ENCODE results near the gene CRY2. TPM values are rescaled to one million over a fixed set of nuclear protein-coding genes. Genes with fewer than 3 reads are reported as not detected.

CRY2 gene
- total RNA-seq, 2 experiments from 2014 or later, result 22.5 to 23.3 TPM

DNA sequence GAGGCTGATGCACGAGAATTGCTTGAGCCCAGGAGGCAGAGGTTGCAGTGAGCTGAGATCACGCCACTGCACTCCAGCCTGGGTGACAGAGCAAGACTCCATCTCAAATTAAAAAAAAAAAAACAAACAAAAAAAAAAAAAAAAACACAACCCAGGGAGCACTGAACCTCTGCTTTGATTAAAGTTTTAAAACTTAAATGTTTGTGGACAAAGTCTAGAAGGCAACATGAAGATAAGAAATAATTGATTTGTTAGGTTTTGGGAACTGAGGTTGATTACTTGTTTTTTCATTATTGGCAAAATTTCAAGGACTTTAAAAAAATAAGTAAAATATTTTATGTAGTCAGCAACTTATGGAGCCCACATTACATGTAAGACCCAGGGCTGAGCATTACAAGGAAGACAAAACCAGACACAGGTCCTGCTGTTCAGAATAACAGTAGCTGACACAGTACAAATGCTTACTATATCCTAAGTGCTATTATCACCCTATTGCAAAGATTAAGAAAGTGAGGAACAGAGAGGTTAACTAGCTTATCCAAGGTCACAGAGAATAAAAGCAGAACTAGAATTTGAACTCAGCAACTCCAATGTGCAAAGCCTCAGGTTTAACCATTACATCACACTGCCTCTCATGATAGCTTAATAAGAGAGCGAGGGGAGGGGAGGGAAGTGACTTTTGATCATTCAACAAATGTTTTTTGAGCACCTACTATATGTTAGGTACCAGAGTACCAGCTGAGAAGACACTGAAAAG is 2.3 kb upstream of the CRY2 start:
- Mint-ChIP-seq H3K36me3 (no peaks in the 10 kb centered on the region), H3K9me3 (ENCODE audit: low read depth) (no peaks in the 10 kb centered on the region), H3K27ac (no peak overlapping the region), H3K4me1 (peaks cover 41% of the 10 kb centered on the region), H3K27me3 (peaks cover 21% of the 10 kb centered on the region), H3K4me3 (no peak overlapping the region)
- ATAC-seq, result no peak
- CTCF ChIA-PET, result interaction anchor here (1.0 to 5.0 kb wide), 5 partner anchors 8 to 161 kb away, joined by 3 to 44 read pairs (median 4); partner anchors contain the start of gene PEX16
- no peak for DNase-seq

DNA sequence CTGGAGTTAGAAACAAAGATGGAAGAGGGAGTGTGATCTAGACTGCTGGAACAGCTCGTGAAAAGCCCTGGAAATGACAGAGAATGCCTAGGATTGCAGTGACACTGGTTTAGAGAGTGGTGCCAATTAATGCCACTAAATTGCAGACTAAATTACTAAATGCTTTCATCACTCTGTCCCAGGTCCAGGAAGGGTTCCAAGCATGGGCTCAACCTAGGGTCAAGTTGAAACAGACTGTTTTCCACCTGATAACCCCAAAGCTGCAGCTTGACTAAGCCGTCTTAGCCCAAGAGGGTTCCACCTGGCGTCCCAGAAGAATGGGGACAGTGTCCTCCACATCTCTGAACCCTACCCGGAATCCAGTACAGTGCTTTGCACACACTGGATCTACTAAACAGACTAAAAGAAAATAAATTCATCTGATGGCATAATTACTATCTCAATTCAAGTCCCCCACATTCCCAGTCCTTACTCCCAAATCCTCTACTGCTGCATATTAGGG is 1.1 kb upstream of the CRY2 start:
- H3K4me1 Mint-ChIP-seq, result peaks cover 48% of the 10 kb centered on the region
- DNase-seq (no peak), ATAC-seq (no peak)
- H3K9me3 Mint-ChIP-seq (ENCODE audit: low read depth), result no peaks in the 10 kb centered on the region
- H3K36me3 Mint-ChIP-seq, result no peaks in the 10 kb centered on the region
- no peak overlapping the region for H3K27ac Mint-ChIP-seq
- H3K4me3 Mint-ChIP-seq, result peak overlapping the region; percentile 76
- CTCF ChIA-PET, result interaction anchor here (0.9 to 3.6 kb wide), 8 partner anchors 9 to 160 kb away, joined by 3 to 17 read pairs (median 4); partner anchors contain the start of gene PEX16
- H3K27me3 Mint-ChIP-seq, result peaks cover 19% of the 10 kb centered on the region

DNA sequence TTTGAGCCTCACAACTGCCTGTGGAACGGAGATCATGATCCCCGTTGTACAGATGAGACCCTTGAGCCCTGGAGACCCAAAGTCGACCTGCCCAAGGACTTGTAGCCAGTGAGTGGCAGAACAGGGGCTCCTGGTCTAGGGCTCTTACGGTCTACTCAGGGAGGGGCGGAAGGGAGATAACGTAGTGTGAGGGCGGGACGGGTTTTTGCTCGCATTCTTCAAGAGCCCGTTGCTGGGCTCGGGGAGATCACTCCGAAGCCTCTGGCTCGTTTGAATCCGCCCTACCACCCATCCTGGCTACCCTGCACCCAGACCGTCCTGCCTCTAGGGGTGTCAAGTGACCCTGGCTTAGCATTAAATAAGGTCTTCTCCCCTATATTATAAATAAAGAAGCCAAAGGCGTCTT is 639 bp downstream of the CRY2 start:
- peak overlapping the region; percentile 76 for H3K4me3 Mint-ChIP-seq
- no peaks in the 10 kb centered on the region for H3K9me3 Mint-ChIP-seq (ENCODE audit: low read depth)
- CTCF ChIA-PET, result interaction anchor here (3.6 kb wide), 1 partner anchor 158 kb away, joined by 17 read pairs; no protein-coding TSS in a partner anchor
- peak overlapping the region; percentile 74 for H3K27ac Mint-ChIP-seq
- ATAC-seq (peak; percentile 35), DNase-seq (peak; percentile 71)
- H3K36me3 Mint-ChIP-seq, result no peaks in the 10 kb centered on the region
- H3K4me1 Mint-ChIP-seq, result peaks cover 43% of the 10 kb centered on the region
- H3K27me3 Mint-ChIP-seq, result peaks cover 13% of the 10 kb centered on the region

DNA sequence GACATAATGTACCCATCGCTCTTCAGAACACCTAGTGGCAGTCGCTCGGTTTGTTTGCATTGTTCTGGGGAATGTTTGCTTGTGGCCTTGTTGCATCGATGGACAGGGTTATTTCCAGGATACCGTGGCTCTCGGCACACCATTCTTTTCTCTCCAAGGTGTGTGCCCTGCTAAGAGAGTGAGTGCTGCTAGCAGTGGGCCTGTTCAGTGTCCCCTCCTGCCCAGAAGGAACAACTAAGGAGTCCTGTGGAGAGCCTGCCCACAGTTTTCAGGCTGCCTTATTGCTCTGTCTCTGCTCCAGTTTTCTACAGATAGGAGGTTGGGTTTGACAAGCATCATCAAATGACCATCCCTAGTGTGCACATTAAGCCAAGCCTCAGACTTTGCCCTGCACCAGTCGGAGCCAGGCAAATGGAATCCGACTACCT is 1.4 kb downstream of the CRY2 start:
- Mint-ChIP-seq H3K4me1 (peaks cover 36% of the 10 kb centered on the region), H3K4me3 (peak overlapping the region; percentile 76), H3K27me3 (peaks cover 10% of the 10 kb centered on the region), H3K9me3 (ENCODE audit: low read depth) (no peaks in the 10 kb centered on the region), H3K27ac (no peak overlapping the region), H3K36me3 (no peaks in the 10 kb centered on the region)
- CTCF ChIA-PET, result no interaction called here
- ATAC-seq (no peak), DNase-seq (no peak)

DNA sequence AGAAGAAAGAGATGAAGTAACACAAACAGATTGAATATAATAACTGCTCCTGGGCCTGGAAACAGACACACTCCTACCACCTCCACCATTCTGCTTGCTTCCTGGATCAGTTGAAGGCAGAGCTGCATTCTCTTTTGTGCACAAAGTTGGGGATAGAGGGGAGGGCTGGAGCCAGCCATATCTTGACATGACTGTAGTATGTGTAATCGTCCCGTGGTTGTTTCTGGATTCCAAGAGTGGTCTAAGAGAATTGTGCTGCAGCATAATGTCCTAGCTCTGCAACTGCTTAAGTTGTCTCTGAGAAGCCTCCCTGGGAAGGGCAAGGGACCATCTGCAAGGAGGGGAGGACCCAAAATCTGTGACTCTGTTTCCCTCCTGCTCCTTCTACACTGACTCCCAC is 3.2 kb downstream of the CRY2 start:
- CTCF ChIA-PET, result interaction anchor here (1.0 kb wide), 1 partner anchor 16 kb away, joined by 3 read pairs; no protein-coding TSS in a partner anchor
- Mint-ChIP-seq H3K36me3 (no peaks in the 10 kb centered on the region), H3K27ac (no peak overlapping the region), H3K9me3 (ENCODE audit: low read depth) (no peaks in the 10 kb centered on the region), H3K4me1 (peaks cover 32% of the 10 kb centered on the region), H3K27me3 (peaks cover 5% of the 10 kb centered on the region), H3K4me3 (no peak overlapping the region)
- ATAC-seq (no peak), DNase-seq (no peak)

DNA sequence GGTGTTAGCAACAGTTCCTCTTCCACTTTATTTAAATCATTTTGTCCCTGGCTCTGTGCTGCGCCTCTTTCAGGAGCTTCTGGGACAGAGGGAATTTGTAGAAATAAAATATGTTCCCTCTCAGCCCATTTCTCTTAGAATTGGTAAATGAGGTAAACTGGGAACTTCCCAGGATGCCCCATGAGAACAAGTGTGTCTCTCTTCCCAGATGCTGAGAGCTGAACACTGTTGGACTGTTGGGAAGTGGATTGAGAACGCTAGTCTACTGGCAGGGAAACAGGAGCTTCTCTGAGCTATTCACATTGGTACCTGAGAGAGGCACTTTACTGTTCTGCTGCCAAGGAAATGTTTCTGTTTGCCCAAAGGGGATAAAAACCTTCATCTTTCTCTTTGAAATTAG is 4.0 kb downstream of the CRY2 start:
- DNase-seq (no peak), ATAC-seq (no peak)
- Mint-ChIP-seq H3K4me3 (no peak overlapping the region), H3K9me3 (ENCODE audit: low read depth) (no peaks in the 10 kb centered on the region), H3K36me3 (no peaks in the 10 kb centered on the region), H3K4me1 (peaks cover 29% of the 10 kb centered on the region), H3K27ac (no peak overlapping the region), H3K27me3 (no peaks in the 10 kb centered on the region)
- CTCF ChIA-PET, result no interaction called here

DNA sequence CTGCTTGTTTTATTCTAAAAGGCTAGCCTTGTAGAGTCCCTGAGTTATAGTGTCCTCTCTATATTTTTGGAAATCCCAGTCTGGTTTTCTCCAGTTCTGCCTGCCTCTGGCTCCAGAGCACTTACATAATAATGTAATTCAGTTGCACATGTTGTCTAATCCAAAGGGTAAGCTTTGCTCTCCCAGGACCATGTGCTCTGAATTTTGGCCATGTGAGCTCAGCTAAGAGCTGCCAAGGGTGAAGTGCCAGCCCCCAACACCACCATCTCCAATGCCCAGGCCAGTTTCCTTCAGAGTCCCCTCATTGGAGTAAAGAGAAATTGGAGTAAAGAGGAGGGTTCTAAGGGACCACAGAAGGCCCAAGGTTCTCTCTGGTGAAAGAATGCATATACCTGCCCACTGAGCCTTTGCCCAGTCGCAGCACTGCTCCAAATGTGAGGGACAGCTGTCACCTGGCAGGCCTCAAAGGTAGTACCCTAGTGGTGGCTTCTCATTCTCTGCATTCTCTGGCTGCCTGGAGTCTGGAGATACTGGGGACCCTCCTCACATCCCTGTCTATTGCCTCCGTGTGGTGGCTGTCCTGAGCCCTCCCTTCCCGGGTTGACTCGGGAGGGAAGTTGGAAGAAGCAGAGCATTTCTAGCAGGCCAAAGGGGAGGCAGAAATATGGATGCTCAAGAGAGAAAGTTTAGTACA is 4.9 kb downstream of the CRY2 start:
- H3K9me3 Mint-ChIP-seq (ENCODE audit: low read depth), result no peaks in the 10 kb centered on the region
- H3K27me3 Mint-ChIP-seq, result no peaks in the 10 kb centered on the region
- no peak overlapping the region for H3K27ac Mint-ChIP-seq
- peaks cover 20% of the 10 kb centered on the region for H3K4me1 Mint-ChIP-seq
- H3K36me3 Mint-ChIP-seq, result peaks cover under 1% of the 10 kb centered on the region
- CTCF ChIA-PET, result no interaction called here
- no peak overlapping the region for H3K4me3 Mint-ChIP-seq
- no peak for DNase-seq
- no peak for ATAC-seq

DNA sequence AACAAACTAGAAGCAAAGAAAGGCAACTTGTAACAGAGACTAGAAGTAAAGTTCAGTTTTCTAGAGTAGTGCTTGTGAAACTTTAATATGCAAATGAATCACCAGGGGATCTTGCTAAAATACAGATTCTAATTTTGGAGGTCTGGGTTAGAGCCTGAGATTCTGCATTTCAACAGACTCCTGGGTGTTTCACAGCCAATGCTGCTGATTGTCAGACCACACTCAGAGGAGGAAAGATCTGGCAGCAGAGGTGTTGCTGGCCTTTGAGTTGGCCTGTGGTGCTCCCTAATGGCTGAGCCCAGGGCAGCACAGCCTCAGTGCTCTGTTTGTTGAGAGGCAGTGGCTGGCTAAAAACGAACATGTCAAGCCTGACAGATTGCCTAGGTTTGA is 5.4 kb downstream of the CRY2 start:
- Mint-ChIP-seq H3K36me3 (peaks cover 3% of the 10 kb centered on the region), H3K4me3 (no peak overlapping the region), H3K4me1 (peaks cover 20% of the 10 kb centered on the region), H3K27ac (no peak overlapping the region), H3K9me3 (ENCODE audit: low read depth) (no peaks in the 10 kb centered on the region), H3K27me3 (no peaks in the 10 kb centered on the region)
- CTCF ChIA-PET, result no interaction called here
- ATAC-seq, result no peak
- DNase-seq, result no peak

DNA sequence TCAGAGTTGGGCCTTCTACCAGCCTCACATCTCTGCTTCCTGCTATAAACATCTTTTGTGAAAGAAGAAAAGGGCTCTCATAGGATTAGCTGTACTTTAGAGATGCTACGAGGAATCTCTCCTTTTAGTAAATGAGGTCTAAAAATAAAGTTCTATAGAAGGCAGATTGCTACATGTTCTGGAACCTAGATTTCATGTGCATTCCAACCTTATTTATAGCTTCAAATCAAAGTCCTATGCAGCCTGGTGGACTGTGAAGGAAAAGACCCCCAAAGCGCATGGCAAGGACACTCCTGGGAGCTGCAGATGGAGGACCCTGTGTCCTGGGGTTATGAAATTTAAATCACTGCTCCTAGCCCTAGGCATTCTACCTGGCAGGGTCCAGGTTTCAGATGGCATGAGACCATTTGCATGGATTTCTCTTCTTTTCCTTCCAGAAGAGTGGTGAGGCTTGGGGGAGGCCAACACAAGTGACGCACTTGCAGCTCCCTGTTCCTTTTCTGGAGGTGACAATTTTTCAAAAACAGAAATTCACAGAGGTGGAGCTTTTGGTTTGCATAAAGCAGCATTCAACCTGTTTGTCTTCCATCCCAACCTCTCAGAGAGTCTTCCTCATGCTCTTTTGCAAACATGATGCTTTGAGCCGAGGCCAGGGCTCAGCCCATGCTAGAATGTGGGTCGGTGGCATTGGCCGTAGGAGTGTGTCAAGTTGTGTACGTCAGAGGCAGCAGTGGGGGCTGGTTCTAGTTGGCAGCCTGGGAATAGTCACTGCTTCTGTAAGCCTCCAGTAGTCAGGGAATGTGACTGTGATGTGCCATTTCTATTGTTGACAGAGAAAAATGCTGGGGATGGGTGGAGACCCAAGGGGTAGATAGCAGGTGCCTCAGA is 6.3 kb downstream of the CRY2 start:
- CTCF ChIA-PET, result no interaction called here
- Mint-ChIP-seq H3K9me3 (ENCODE audit: low read depth) (no peaks in the 10 kb centered on the region), H3K36me3 (peaks cover 3% of the 10 kb centered on the region)

DNA sequence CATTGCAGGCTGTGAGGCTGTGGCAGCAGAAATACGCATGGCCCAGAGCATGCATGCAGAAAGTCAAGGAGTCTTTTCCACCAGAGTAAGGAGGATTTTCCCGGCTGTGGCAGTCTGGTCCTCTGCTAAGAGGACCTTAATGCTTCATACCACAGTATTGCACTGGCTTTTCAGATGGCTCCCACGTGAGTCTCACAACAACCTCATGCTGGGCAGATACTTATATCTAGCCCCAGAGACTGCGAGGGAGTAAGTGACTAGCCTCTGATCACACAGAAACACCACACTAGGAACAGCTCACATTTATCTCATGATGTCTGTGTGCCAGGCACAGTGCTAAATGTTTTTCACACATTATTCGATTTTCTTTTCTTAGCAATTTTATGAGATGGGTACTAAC is 8.0 kb downstream of the CRY2 start:
- CTCF ChIA-PET, result interaction anchor here (1.9 kb wide), 1 partner anchor 13 kb away, joined by 4 read pairs; no protein-coding TSS in a partner anchor
- no peak overlapping the region for H3K27ac Mint-ChIP-seq
- no peak for DNase-seq
- no peaks in the 10 kb centered on the region for H3K9me3 Mint-ChIP-seq (ENCODE audit: low read depth)
- peaks cover 4% of the 10 kb centered on the region for H3K4me1 Mint-ChIP-seq
- no peak for ATAC-seq
- H3K36me3 Mint-ChIP-seq, result peaks cover 3% of the 10 kb centered on the region
- no peak overlapping the region for H3K4me3 Mint-ChIP-seq
- H3K27me3 Mint-ChIP-seq, result no peaks in the 10 kb centered on the region

More for the DNA sequence above, 6.3 kb downstream of the CRY2 start:
- H3K27ac Mint-ChIP-seq, result no peak overlapping the region
- no peaks in the 10 kb centered on the region for H3K27me3 Mint-ChIP-seq
- DNase-seq (no peak), ATAC-seq (no peak)
- peaks cover 16% of the 10 kb centered on the region for H3K4me1 Mint-ChIP-seq
- H3K4me3 Mint-ChIP-seq, result no peak overlapping the region

DNA sequence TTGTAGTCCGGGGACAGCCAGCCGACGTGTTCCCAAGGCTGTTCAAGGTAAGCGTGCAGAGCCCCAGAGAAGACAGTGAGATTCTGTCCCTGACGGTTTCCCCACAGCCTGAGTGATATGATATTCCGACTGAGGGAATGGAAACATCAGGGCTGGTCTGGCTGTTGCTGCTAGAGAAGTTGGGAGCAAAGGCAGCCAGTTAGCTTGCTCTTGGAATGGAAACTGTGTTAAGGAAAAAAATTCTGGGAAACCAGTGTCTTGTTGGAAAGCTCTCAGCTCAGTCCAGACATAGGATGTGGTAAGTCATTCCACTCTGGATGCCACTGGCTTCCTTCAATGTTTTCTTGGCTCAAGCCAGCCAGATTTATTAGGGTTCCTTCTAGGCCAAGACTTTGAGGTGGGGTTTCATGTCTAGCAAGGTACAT is 8.8 kb downstream of the CRY2 start:
- Mint-ChIP-seq H3K4me3 (no peak overlapping the region), H3K4me1 (no peaks in the 10 kb centered on the region), H3K27ac (no peak overlapping the region), H3K36me3 (peaks cover 5% of the 10 kb centered on the region), H3K9me3 (ENCODE audit: low read depth) (no peaks in the 10 kb centered on the region), H3K27me3 (no peaks in the 10 kb centered on the region)
- ATAC-seq (no peak), DNase-seq (no peak)
- CTCF ChIA-PET, result interaction anchor here (1.0 to 1.9 kb wide), 2 partner anchors 14 to 166 kb away, joined by 3 to 4 read pairs; no protein-coding TSS in a partner anchor

DNA sequence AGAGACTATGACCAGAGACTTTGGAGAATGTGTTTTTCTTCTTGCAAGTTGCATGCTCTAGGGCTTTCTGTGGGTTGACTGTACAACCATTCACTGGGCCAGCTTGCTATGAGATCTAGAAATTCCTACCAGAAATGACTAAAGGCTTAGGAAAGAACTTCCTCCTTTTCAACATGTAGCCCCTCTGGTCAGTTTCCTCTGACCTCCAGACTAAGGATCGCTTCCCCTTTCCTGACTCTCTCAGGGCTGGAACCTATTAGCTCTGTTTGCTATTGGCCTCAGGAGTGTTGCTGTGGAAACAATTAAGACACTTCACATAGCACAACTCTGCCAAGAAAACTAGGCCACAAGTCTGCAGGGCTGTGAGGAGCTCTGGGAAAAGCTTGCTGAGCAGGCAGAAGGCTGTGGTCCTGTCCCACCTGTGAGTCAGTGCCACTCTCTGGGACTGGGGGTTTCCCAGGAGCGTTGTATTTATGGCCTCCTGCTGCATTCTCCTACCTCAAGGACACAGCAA is 10.7 kb downstream of the CRY2 start:
- H3K4me3 Mint-ChIP-seq, result no peak overlapping the region
- ATAC-seq (no peak), DNase-seq (no peak)
- no peak overlapping the region for H3K27ac Mint-ChIP-seq
- H3K9me3 Mint-ChIP-seq (ENCODE audit: low read depth), result no peaks in the 10 kb centered on the region
- no peaks in the 10 kb centered on the region for H3K27me3 Mint-ChIP-seq
- H3K4me1 Mint-ChIP-seq, result no peaks in the 10 kb centered on the region
- peaks cover 12% of the 10 kb centered on the region for H3K36me3 Mint-ChIP-seq
- CTCF ChIA-PET, result no interaction called here

All from activated CD8-positive, alpha-beta memory T cell treated with anti-CD3 and anti-CD28 coated beads, Interleukin-2, amount 10 ng/mL, durations not matched to agents 7 days and 5 days (primary cell).